ENCODE data around the gene PABPN1. TPM values are rescaled to one million over a fixed set of nuclear protein-coding genes. Genes with fewer than 3 reads are reported as not detected.

Gene PABPN1
- total and polyA plus RNA-seq, 9 of the 15 experiments (the other 6 are each of a cell fraction or from before 2014, with no cell fraction given): 32.6 to 388 (median 178) TPM

- TF ChIP-seq GMEB1 (CRISPR knock-in tag; IDR thresholded peaks at IDR 0.05): no peak
- no peak for TF ChIP-seq USF1 (CRISPR knock-in tag; IDR thresholded peaks at IDR 0.05)
- no peak for TF ChIP-seq MCM5 (IDR thresholded peaks at IDR 0.05; ENCODE audit: low read depth)
- TF ChIP-seq, protein P1, sequence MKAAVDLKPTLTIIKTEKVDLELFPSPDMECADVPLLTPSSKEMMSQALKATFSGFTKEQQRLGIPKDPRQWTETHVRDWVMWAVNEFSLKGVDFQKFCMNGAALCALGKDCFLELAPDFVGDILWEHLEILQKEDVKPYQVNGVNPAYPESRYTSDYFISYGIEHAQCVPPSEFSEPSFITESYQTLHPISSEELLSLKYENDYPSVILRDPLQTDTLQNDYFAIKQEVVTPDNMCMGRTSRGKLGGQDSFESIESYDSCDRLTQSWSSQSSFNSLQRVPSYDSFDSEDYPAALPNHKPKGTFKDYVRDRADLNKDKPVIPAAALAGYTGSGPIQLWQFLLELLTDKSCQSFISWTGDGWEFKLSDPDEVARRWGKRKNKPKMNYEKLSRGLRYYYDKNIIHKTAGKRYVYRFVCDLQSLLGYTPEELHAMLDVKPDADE (conservative IDR thresholded peaks at IDR 0.05; ENCODE audit: control insufficient read depth, low read depth, low read length): no peak
- TF ChIP-seq SMARCE1 (IDR thresholded peaks at IDR 0.05): 0 out of 2 replicates have a peak, but pooled peaks have one; percentile 65
- TF ChIP-seq SIRT6 (IDR thresholded peaks at IDR 0.05; ENCODE audit: low read depth, low read length): no peak
- TF ChIP-seq ZNF239 (CRISPR knock-in tag; IDR thresholded peaks at IDR 0.05): no peak
- peak; percentile 19; the same call in 1 of the 2 replicates for TF ChIP-seq NKRF (IDR thresholded peaks at IDR 0.05; ENCODE audit: borderline replicate concordance)
- no peak for TF ChIP-seq ZKSCAN3 (CRISPR knock-in tag; IDR thresholded peaks at IDR 0.05)
- peak; percentile 57 for TF ChIP-seq SMARCA5 (IDR thresholded peaks at IDR 0.05)
- TF ChIP-seq FOXK1 (CRISPR knock-in tag; IDR thresholded peaks at IDR 0.05; ENCODE audit: borderline replicate concordance): no peak
- no peak for TF ChIP-seq TAF15 (IDR thresholded peaks at IDR 0.05; ENCODE audit: low read depth, low read length)
- no peak for TF ChIP-seq CBX2 (IDR thresholded peaks at IDR 0.05; ENCODE audit: insufficient read depth, low read length, poor library complexity, severe bottlenecking)
- TF ChIP-seq ID3 (CRISPR knock-in tag; IDR thresholded peaks at IDR 0.05): no peak
- no peak for TF ChIP-seq ID3 (tag; IDR thresholded peaks at IDR 0.05)
- no peak for TF ChIP-seq NFYB (IDR thresholded peaks at IDR 0.05; ENCODE audit: extremely low read depth, insufficient read length)
- peak; percentile 78 for TF ChIP-seq MYC (IDR thresholded peaks at IDR 0.05; ENCODE audit: low read depth, low read length)
- no peak for TF ChIP-seq MYC (CRISPR knock-in tag; IDR thresholded peaks at IDR 0.05; ENCODE audit: borderline replicate concordance, low read depth)
- TF ChIP-seq HDAC1 (IDR thresholded peaks at IDR 0.05): no peak
These were observed 26.3 kb upstream of the PABPN1 start (continued) for GRCh38 chr14:23294734-23295561.

Data from K562 (cell line).